Activated CD8-positive, alpha-beta memory T cell treated with anti-CD3 and anti-CD28 coated beads for 4 hours (primary cell): Measurements from ENCODE around the gene NUDCD3.

ENCODE experiments used
- DNase-seq, 2 donors: peaks; one replicate each; pipeline ENCODE4 v3.0.0-alpha.2; 2020; ENCODE audit warnings: low read depth in 2 of 2

Gene NUDCD3

DNA sequence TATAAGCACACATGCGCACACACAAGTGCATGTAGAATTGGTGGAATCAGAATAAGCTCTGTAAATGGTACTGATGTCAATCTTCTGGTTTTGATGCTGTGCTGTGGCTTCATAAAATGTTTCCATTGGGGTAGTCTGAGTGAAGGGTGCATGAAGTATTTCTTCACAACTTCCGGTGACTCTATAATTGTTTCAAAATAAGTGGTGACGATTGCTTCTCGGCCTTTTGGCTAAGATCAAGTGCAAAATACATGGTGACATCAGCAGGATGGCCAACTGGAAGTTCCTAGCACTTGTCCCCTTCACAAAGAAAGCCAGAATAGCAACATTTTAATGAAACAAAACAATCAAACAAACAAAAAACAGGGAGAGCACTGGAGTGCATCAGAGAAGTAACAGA lies 123.5 kb downstream of the NUDCD3 start:
- no peak for DNase-seq

DNA sequence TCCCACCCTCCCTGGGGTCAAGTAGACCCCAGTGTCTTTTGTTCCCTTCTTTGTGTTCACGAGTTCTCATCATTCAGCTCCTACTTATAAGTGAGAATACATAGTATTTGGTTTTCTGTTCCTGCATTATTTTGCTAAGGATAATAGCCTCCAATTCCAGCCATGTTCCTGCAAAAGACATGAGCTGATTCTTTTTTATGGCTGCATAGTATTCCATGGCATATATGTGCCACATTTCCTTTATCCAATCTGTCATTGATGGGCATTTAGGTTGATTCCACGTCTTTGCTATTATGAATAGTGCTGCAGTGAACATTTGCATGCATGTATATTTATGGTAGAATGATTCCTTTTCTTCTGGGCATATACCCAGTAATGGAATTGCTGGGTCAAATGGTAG lies 136.8 kb downstream of the NUDCD3 start:
- DNase-seq, result no peak

GRCh38 chr7:44348851-44349781 lies 141.3 kb downstream of the NUDCD3 start:
- DNase-seq, result no peak

- no peak for DNase-seq
Observed at GRCh38 chr7:44348300-44348699, 142.2 kb downstream of the NUDCD3 start.

GRCh38 chr7:44347546-44348114 lies 142.8 kb downstream of the NUDCD3 start:
- DNase-seq, result no peak

- no peak for DNase-seq
Observed at GRCh38 chr7:44346063-44346462, 144.4 kb downstream of the NUDCD3 start.

DNA sequence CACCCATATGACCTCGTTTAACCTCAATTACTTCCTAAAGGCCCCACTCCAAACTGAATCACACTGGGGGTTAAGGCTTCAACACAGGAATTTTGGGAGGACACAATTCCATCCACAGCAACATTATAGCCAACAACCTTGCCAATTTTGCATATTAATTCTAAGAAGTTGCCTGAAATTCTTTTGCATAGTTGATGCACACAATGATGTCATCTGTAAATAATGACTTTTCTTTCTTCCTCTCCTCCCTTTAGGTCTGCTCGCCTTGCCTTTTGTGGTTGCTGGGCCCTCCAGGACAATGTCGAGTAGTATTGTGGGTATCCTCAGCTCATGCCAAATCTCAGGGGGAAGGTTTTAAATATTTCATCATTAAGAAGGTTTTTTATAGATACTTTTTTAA lies 149.1 kb downstream of the NUDCD3 start:
- no peak for DNase-seq

GRCh38 chr7:44338600-44338999 lies 151.9 kb downstream of the NUDCD3 start:
- DNase-seq, result no peak

DNA sequence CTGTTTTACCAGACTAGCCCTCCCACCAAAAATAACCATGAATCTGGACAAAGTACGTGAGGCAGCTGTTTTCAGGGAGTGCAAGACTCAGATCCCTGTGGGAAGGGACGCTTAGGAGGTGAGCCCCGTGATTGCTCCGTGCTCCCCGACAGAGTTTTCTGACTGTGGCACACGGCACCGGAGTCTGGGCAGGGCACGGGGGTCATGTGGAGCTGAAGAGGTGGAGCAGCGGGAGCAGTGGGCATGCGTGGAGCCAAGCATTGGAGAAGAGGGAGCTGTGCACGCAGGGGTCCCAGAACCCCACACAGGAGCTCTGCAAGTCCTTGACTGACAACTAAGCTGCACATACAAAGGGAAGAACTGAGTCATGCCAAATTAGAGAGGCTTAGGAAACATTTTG lies 154.0 kb downstream of the NUDCD3 start:
- DNase-seq, result no peak

DNA sequence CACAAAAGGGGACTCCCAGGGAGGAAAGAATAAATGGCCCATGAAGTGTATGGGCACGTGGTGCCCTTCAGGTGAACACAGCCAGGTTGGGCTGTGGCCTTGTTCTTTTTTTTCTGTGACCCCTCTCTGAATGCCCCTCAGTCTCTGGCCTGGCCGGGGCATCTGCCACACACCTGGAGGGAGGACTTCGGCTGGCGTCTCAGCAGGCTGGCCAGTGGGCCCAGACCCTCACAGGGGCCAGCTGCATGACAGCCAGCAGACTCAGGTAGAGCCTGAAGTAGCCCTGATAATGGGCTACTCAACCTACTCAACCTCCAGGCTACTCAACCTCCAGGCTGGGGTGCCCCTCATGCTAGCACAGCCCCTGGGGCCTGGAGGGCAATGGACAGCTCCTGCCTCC lies 155.3 kb downstream of the NUDCD3 start:
- no peak for DNase-seq

GRCh38 chr7:44334734-44335097 lies 155.7 kb downstream of the NUDCD3 start:
- DNase-seq, result no peak

DNA sequence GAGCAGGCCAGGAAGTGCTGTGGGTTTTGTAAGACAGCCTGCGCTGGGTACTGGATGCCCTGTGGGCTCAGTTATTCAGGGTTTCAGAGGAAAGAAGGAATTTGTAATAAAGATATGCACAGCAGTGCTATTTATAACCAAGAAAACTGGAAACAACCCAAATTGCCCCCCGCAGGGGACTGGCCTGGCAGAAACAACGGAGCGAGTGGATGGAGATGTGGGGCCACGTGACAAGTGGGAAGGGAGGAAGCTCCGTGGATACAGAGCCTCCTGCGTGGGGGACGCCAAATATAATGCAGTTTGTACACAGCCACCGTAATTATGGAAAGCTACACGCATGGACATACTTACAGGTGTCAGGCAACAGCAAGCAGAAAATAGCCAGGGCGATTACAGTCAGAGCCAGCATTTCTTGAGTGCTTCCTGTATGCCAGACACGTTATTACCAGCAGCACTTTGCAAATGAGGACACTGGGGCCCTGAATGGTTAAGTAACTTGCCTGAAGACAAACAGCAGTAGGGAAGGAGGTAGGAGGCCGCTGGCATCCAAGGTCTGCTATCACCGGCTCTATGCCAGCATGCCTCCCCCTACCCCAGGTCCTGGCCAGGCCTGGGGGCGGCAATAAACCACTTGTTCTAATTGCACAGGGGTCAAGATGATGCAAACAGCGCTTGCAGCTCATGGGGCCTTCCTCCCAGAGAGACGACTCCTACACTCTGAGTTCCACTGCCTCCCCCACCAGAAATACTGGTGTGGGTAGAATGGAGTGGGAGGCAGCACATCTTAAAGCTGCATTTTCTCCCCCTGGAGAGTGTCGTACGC lies 156.3 kb downstream of the NUDCD3 start:
- no peak for DNase-seq

GRCh38 chr7:44331682-44332081 lies 158.8 kb downstream of the NUDCD3 start:
- no peak for DNase-seq

DNA sequence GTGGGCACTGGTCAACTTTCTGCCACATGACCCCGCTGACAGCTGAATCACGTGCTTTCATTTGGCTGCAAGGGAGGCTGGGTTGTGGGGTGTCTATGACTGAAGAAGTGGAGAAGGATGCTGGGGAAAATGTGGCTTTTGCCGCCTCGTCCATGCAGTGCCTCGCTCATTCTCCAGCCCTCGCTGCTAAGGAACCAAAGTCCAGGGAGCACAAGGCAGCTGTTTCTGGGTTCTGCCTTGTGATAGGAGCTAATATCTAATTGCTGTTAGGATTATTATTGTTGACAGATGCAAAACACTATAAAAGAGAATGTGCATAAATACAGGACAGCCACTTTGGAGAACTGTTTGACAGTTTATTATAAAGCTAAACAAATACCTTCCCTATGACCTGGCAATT lies 160.1 kb downstream of the NUDCD3 start:
- no peak for DNase-seq

GRCh38 chr7:44329888-44330287 lies 160.6 kb downstream of the NUDCD3 start:
- DNase-seq, result no peak
